ENCODE data around the gene TNIK. TPM values are rescaled to one million over a fixed set of nuclear protein-coding genes. Genes with fewer than 3 reads are reported as not detected.
A peak's percentile ranks its signal among the peaks of the same experiment; 100 is the strongest.

TNIK gene
- total and polyA plus RNA-seq, 10 of the 15 experiments (the other 5 are each of a cell fraction or from before 2014, with no cell fraction given): 13.9 to 74.3 (median 48.2) TPM

GRCh38 chr3:171307988-171308387 lies 152.2 kb downstream of the TNIK start:
- TF ChIP-seq ATF2 (IDR thresholded peaks at IDR 0.05; ENCODE audit: low read length) (no peak), TCF7 (IDR thresholded peaks at IDR 0.05; ENCODE audit: borderline replicate concordance) (no peak), ZBTB4 (CRISPR knock-in tag; IDR thresholded peaks at IDR 0.05) (no peak), ZNF217 (IDR thresholded peaks at IDR 0.05) (peak; percentile 29; the same call in 1 of the 2 replicates), LARP7 (IDR thresholded peaks at IDR 0.05) (no peak), GABPA (IDR thresholded peaks at IDR 0.05; ENCODE audit: low read depth) (no peak), ZBED1 (IDR thresholded peaks at IDR 0.05; ENCODE audit: borderline replicate concordance) (no peak), RUNX3 (IDR thresholded peaks at IDR 0.05; ENCODE audit: low read length) (no peak)
- no TSS peak for BruUV-seq (replicated peaks)
- Histone ChIP-seq H2AFZ (ENCODE audit: control insufficient read depth, low read depth, low read length) (no peak overlapping the region), H4K20me1 (ENCODE audit: control insufficient read depth, insufficient read depth) (no peaks in the 10 kb centered on the region), H3K9me3 (replicated peaks; ENCODE audit: control insufficient read depth, insufficient read depth, low read length) (peaks cover 19% of the 10 kb centered on the region; the same call in 2 of the 3 replicates), H3K27me3 (replicated peaks in 1 of 2; ENCODE audit: control insufficient read depth in 2 of 2, insufficient read depth in 2 of 2, low read length in 1 of 2) (no peaks in the 10 kb centered on the region), H3K9ac (ENCODE audit: control insufficient read depth, insufficient read depth, low read length) (no peak overlapping the region), H3K79me2 (ENCODE audit: control insufficient read depth, insufficient read depth, low read length) (peaks cover 87% of the 10 kb centered on the region), H3K4me3 (no peak overlapping the region), H3K4me1 (ENCODE audit: control insufficient read depth, insufficient read depth, low read length) (peaks cover 16% of the 10 kb centered on the region), H3K4me2 (ENCODE audit: control insufficient read depth, insufficient read depth) (no peak overlapping the region), H3K27ac (ENCODE audit: control insufficient read depth, insufficient read depth) (no peak overlapping the region), H3K36me3 (ENCODE audit: control insufficient read depth in 2 of 2, insufficient read depth in 2 of 2, low read length in 1 of 2) (peaks cover 0 to 2% of the 10 kb centered on the region in 2 experiments; a peak in 1 of 4 replicates)
- CTCF ChIA-PET: no interaction called here
- intact Hi-C loops (cut with micrococcal nuclease; ENCODE audit: unreplicated experiment) (no loop called here), in situ Hi-C loops (cut with MboI) (no loop called here)
- SMC1A ChIA-PET (ENCODE audit: uncharacterized antibody, unreplicated experiment): interaction anchor here (0.9 to 2.2 kb wide), 2 partner anchors 16 to 59 kb away, joined by 4 to 6 read pairs; no protein-coding TSS in a partner anchor
- WGBS (ENCODE audit: insufficient coverage, insufficient replicate concordance, low lambda C conversion rate, missing lambda C conversion rate): 81% methylated on average over 2 of the region's 2 CpGs
- no peak for DNase-seq (ENCODE audit: low read depth, low spot score)
- no peak for FAIRE-seq
- POLR2A ChIA-PET: no interaction called here
- ATAC-seq: no peak
- RAD21 ChIA-PET (ENCODE audit: unreplicated experiment): no interaction called here

Measured in GM12878 (cell line).